K562 (cell line): ENCODE results near the gene SET. TPM values are rescaled to one million over a fixed set of nuclear protein-coding genes. Genes with fewer than 3 reads are reported as not detected.

Experiments
- ARID1B ChIP-seq: fragments of 450-650 bp; IDR thresholded peaks from 2 replicates; pipeline ENCODE4 v1.6.1; 2016; ENCODE audit warnings: antibody characterized with exemption, mild to moderate bottlenecking, inconsistent platforms
- JUNB ChIP-seq: fragments of 450-650 bp; formaldehyde crosslinking; conservative IDR thresholded peaks from 2 replicates; pipeline ENCODE4 v1.4.0; 2020; ENCODE audit warnings: mild to moderate bottlenecking
- KDM4B ChIP-seq, 2 experiments: fragments of 450-650 bp in 1 of 2; sonication (generic) in 1 of 2; IDR thresholded peaks; 2 replicates each; pipeline ENCODE4 v1.6.1; 2016 to 2017; ENCODE audit warnings: borderline replicate concordance in 2 of 2, antibody characterized with exemption in 1 of 2, low read depth in 1 of 2, mild to moderate bottlenecking in 1 of 2
- NFIC ChIP-seq: fragments of 450-650 bp; IDR thresholded peaks from 2 replicates; pipeline ENCODE4 v1.6.1; 2017; ENCODE audit warnings: mild to moderate bottlenecking, inconsistent platforms
- PBX2 ChIP-seq, 2 experiments: IDR thresholded peaks in 1 of 2; conservative IDR thresholded peaks in 1 of 2; 2 replicates each; pipeline ENCODE4 v1.6.1; 2016; ENCODE audit warnings: low read depth in 2 of 2, mild to moderate bottlenecking in 1 of 2, missing compliant biosample characterization in 1 of 2, missing genetic modification characterization in 1 of 2, moderate library complexity in 1 of 2
- RBM34 ChIP-seq: fragments of 200-400 bp; formaldehyde crosslinking; IDR thresholded peaks from 2 replicates; pipeline ENCODE4 v1.6.1; 2018; ENCODE audit warnings: low read length, borderline replicate concordance; ENCODE audit not compliant: insufficient read depth
- RFX7 ChIP-seq: fragments of 250-450 bp; sonication (Bioruptor Pico); IDR thresholded peaks from 2 replicates; pipeline ENCODE4 v1.5.1; 2021; ENCODE audit warnings: mild to moderate bottlenecking
- SIN3B ChIP-seq: fragments of 450-650 bp; IDR thresholded peaks from 2 replicates; pipeline ENCODE4 v1.6.1; 2017; ENCODE audit warnings: low read depth, mild to moderate bottlenecking, moderate library complexity
- SRSF1 ChIP-seq: fragments of 200-400 bp; formaldehyde crosslinking; IDR thresholded peaks from 2 replicates; pipeline ENCODE4 v1.6.1; 2017; ENCODE audit warnings: mild to moderate bottlenecking, low read depth, low read length, moderate library complexity
- TEAD2 ChIP-seq: fragments of 450-650 bp; IDR thresholded peaks from 2 replicates; pipeline ENCODE4 v1.6.1; 2016; ENCODE audit warnings: missing genetic modification characterization, control low read depth, missing compliant biosample characterization
- ZNF212 ChIP-seq: fragments of 450-650 bp; formaldehyde crosslinking; IDR thresholded peaks from 2 replicates; pipeline ENCODE4 v1.4.0; 2020; ENCODE audit warnings: mild to moderate bottlenecking
- ZNF57 ChIP-seq: fragments of 450-650 bp; formaldehyde crosslinking; IDR thresholded peaks from 2 replicates; pipeline ENCODE4 v1.4.0; 2020; ENCODE audit warnings: mild to moderate bottlenecking, moderate library complexity
- ZNF79 ChIP-seq: fragments of 250-450 bp; sonication (Bioruptor Pico); IDR thresholded peaks from 2 replicates; pipeline ENCODE4 v1.4.0; 2020; ENCODE audit warnings: low read depth, mild to moderate bottlenecking, moderate library complexity
- polyA plus RNA-seq, 8 experiments: library from polyadenylated mRNA; depleted of rRNA in 4 of 8; stranded (reverse) in 5 of 8; unstranded in 3 of 8; fragments of >200 nt; fragmentation: Nextera tagmentation in 2 of 8; fragmentation: Illumina TruSeq in 1 of 8; extraction: Ambion mirVana in 2 of 8; extraction: Trizol in 1 of 8; gene quantifications; 2 replicates each; pipeline versions ENCODE4 v1.2.1 to v1.2.3, GENCODE V29; 2011 to 2014; ENCODE audit warnings: inconsistent platforms in 1 of 8, missing spikeins in 1 of 8
- total RNA-seq, 7 experiments: library from RNA; depleted of rRNA in 6 of 7; stranded (reverse); fragments of >200 nt in 6 of 7; fragmentation: Illumina TruSeq in 2 of 7; extraction: Trizol in 2 of 7; gene quantifications; 2 replicates each; pipeline versions ENCODE4 v1.2.1 to v1.2.3, GENCODE V29; 2011 to 2021; ENCODE audit warnings: low replicate concordance in 1 of 7
- TF ChIP-seq, protein P1 (sequence below): fragments of 450-650 bp; IDR thresholded peaks from 2 replicates; pipeline ENCODE4 v1.6.1; 2016; ENCODE audit warnings: low read depth
- TF ChIP-seq, protein P2 (sequence below): sonication (generic); formaldehyde crosslinking; IDR thresholded peaks from 2 replicates; pipeline ENCODE4 v1.9.0; 2022; ENCODE audit warnings: mild to moderate bottlenecking, missing genetic modification reagents

SET gene
- total and polyA plus RNA-seq, 9 of the 15 experiments (the other 6 are each of a cell fraction or from before 2014, with no cell fraction given), result 404 to 1,447 (median 907) TPM

DNA sequence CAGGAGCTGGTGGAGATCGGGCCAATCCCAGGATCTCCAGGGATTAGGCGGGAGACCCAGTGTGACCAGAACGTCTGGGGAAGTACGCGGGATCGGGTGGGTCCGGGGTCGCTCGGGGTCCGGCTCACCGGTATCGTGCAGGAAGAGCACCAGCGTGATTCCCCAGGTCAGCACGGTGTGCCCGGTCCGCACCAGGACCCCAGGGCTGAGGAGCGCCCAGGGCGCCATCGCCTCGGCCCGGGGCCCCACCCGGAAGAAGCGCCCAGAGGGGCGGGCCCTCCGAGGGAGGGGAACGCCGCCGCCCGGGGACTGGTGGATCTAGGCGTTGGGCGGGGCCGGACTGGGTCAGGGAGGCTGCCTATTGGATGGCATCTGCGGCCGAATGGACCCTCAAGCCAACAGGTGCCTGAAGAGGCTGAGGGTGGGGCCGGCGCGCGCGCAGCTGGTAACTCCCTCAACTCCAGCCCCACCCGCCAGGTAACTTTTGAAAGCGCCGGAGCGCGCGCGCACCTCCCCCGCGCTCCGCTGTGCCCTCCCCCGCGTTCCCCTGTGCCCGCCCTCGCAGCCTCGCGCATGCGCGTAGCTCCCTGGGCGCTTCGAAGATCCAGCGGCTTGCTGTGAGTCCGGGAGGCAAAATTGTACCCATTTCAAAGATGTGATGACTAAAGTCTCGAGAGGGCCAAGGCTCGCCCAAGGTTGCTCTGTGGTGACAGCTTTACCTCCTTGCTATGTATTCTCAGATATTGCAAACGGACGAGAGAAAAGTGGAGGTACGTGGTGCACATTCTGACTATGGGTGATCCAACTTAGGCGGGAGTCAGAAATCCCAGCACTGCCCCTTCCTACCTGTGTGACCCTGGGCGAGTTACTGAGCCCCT is 35.1 kb downstream of the SET start, which contains the start of gene ZDHHC12 (continued):
- TF ChIP-seq, protein P1, sequence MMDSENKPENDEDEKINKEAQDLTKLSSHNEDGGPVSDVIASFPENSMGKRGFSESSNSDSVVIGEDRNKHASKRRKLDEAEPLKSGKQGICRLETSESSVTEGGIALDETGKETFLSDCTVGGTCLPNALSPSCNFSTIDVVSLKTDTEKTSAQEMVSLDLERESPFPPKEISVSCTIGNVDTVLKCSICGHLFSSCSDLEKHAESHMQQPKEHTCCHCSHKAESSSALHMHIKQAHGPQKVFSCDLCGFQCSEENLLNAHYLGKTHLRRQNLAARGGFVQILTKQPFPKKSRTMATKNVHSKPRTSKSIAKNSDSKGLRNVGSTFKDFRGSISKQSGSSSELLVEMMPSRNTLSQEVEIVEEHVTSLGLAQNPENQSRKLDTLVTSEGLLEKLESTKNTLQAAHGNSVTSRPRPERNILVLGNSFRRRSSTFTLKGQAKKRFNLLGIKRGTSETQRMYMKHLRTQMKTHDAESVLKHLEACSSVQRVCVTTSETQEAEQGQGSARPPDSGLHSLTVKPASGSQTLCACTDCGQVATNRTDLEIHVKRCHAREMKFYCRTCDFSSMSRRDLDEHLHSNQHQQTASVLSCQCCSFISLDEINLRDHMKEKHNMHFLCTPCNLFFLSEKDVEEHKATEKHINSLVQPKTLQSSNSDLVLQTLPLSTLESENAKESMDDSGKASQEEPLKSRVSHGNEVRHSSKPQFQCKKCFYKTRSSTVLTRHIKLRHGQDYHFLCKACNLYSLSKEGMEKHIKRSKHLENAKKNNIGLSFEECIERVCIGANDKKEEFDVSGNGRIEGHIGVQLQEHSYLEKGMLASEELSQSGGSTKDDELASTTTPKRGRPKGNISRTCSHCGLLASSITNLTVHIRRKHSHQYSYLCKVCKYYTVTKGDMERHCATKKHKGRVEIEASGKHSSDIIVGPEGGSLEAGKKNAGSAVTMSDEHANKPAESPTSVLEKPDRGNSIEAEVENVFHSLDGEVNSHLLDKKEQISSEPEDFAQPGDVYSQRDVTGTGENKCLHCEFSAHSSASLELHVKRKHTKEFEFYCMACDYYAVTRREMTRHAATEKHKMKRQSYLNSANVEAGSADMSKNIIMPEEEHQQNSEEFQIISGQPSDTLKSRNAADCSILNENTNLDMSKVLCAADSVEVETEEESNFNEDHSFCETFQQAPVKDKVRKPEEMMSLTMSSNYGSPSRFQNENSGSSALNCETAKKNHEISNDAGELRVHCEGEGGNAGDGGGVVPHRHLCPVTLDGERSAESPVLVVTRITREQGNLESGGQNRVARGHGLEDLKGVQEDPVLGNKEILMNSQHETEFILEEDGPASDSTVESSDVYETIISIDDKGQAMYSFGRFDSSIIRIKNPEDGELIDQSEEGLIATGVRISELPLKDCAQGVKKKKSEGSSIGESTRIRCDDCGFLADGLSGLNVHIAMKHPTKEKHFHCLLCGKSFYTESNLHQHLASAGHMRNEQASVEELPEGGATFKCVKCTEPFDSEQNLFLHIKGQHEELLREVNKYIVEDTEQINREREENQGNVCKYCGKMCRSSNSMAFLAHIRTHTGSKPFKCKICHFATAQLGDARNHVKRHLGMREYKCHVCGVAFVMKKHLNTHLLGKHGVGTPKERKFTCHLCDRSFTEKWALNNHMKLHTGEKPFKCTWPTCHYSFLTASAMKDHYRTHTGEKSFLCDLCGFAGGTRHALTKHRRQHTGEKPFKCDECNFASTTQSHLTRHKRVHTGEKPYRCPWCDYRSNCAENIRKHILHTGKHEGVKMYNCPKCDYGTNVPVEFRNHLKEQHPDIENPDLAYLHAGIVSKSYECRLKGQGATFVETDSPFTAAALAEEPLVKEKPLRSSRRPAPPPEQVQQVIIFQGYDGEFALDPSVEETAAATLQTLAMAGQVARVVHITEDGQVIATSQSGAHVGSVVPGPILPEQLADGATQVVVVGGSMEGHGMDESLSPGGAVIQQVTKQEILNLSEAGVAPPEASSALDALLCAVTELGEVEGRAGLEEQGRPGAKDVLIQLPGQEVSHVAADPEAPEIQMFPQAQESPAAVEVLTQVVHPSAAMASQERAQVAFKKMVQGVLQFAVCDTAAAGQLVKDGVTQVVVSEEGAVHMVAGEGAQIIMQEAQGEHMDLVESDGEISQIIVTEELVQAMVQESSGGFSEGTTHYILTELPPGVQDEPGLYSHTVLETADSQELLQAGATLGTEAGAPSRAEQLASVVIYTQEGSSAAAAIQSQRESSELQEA, result no peak
- TF ChIP-seq PBX2 (CRISPR knock-in tag; IDR thresholded peaks at IDR 0.05; ENCODE audit: low read depth) (no peak), PBX2 (tag; conservative IDR thresholded peaks at IDR 0.05; ENCODE audit: low read depth) (no peak), ZNF79 (CRISPR knock-in tag) (no peak), RBM34 (peak; percentile 43; the same call in 1 of the 2 replicates), ZNF57 (CRISPR knock-in tag) (no peak), ZNF212 (0 out of 2 replicates have a peak, but pooled peaks have one; percentile 3), SIN3B (peak; percentile 60; the same call in 1 of the 2 replicates), JUNB (no peak), RFX7 (0 out of 2 replicates have a peak, but pooled peaks have one; percentile 28), ARID1B (peak; percentile 36; the same call in 1 of the 2 replicates), KDM4B (IDR thresholded peaks at IDR 0.05; ENCODE audit: borderline replicate concordance in 2 of 2, low read depth in 1 of 2) (no peak), NFIC (no peak), SRSF1 (no peak), TEAD2 (tag) (no peak)
- TF ChIP-seq, protein P2, sequence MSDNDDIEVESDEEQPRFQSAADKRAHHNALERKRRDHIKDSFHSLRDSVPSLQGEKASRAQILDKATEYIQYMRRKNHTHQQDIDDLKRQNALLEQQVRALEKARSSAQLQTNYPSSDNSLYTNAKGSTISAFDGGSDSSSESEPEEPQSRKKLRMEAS (CRISPR knock-in tag), result peak; percentile 74
